Natural killer cell (primary cell): ENCODE data around the gene CMAS. TPM values are rescaled to one million over a fixed set of nuclear protein-coding genes. Genes with fewer than 3 reads are reported as not detected.
"Not testable (repeated sequence)": the region's sequence is repeated elsewhere in the genome, so short reads cannot be mapped to it uniquely, and the experiment has no call there.

Experiments
- ATAC-seq, 3 donors: fragments of 150-1000 bp in 2 of 3; fragments of 200-7000 bp in 1 of 3; cut with Tn5 transposase; 1 replicate in 1 of 3; 2 replicates in 2 of 3; pipeline ENCODE4 v1.10.0; 2021; ENCODE audit warnings: mild to moderate bottlenecking in 2 of 3, moderate library complexity in 2 of 3
- DNase-seq, 2 donors: peaks; one replicate each; pipeline versions ENCODE4 v3.0.0 to v3.0.0-alpha.2; 2013 to 2021; ENCODE audit warnings: mixed read lengths in 1 of 2
- H3K27ac ChIP-seq: one replicate; pipeline ENCODE4 v1.5.1; 2013; ENCODE audit warnings: mild to moderate bottlenecking, low read length
- H3K27me3 ChIP-seq: one replicate; pipeline ENCODE4 v1.6.1; 2013; ENCODE audit warnings: low read length; ENCODE audit not compliant: control insufficient read depth, insufficient read depth
- H3K36me3 ChIP-seq: one replicate; pipeline ENCODE4 v1.6.1; 2013; ENCODE audit warnings: low read length; ENCODE audit not compliant: control insufficient read depth, insufficient read depth
- H3K4me1 ChIP-seq: one replicate; pipeline ENCODE4 v1.6.1; 2013; ENCODE audit warnings: low read length; ENCODE audit not compliant: control insufficient read depth, insufficient read depth
- H3K4me3 ChIP-seq: one replicate; pipeline ENCODE4 v1.5.1; 2013; ENCODE audit warnings: low read length
- H3K9me3 ChIP-seq: one replicate; pipeline ENCODE4 v1.6.1; 2013; ENCODE audit warnings: low read length; ENCODE audit not compliant: control insufficient read depth, insufficient read depth
- H3K27ac Mint-ChIP-seq, 2 donors: one replicate each; pipeline ENCODE4 v1.8.0; 2022; ENCODE audit warnings: mild to moderate bottlenecking in 2 of 2, mixed read lengths in 2 of 2, moderate library complexity in 1 of 2
- H3K27me3 Mint-ChIP-seq, 2 donors: one replicate each; pipeline ENCODE4 v1.8.0; 2022; ENCODE audit warnings: low read depth in 2 of 2, mixed read lengths in 2 of 2
- H3K36me3 Mint-ChIP-seq: one replicate; pipeline ENCODE4 v1.8.0; 2022; ENCODE audit warnings: mixed read lengths
- H3K4me1 Mint-ChIP-seq, 2 donors: one replicate each; pipeline ENCODE4 v1.8.0; 2022; ENCODE audit warnings: mixed read lengths in 2 of 2
- H3K4me3 Mint-ChIP-seq: one replicate; pipeline ENCODE4 v1.8.0; 2022; ENCODE audit warnings: mild to moderate bottlenecking, moderate library complexity, mixed read lengths
- H3K9me3 Mint-ChIP-seq, 2 donors: one replicate each; pipeline ENCODE4 v1.8.0; 2022; ENCODE audit warnings: mixed read lengths in 2 of 2
- WGBS: methylation state at CpG from one replicate; pipeline ENCODE4 v1.1.7; 2013; ENCODE audit warnings: missing lambda C conversion rate; ENCODE audit not compliant: insufficient coverage; 5-methylcytosine and 5-hydroxymethylcytosine counted together
- intact Hi-C: fragments of 100-400 bp; cut with micrococcal nuclease; formaldehyde crosslinking; loops from one replicate; pipeline ENCODE4 v1.14.2; 2022
- total RNA-seq, 4 donors: library from RNA; stranded (reverse); fragments of 120-200 nt in 1 of 4; gene quantifications; one replicate each; pipeline versions ENCODE4 v1.2.3 to v1.2.4, GENCODE V29; 2013 to 2022
- TF ChIP-seq, protein P1 (sequence below): fragments of 200-600 bp; IDR thresholded peaks from one replicate; pipeline ENCODE4 v1.8.0; 2022; ENCODE audit warnings: antibody characterized with exemption

Gene CMAS
- total RNA-seq, 3 donors from 2014 or later (not counting 1 experiment from before 2014, with no cell fraction given) = 10.0 to 19.8 (median 13.7) TPM

DNA sequence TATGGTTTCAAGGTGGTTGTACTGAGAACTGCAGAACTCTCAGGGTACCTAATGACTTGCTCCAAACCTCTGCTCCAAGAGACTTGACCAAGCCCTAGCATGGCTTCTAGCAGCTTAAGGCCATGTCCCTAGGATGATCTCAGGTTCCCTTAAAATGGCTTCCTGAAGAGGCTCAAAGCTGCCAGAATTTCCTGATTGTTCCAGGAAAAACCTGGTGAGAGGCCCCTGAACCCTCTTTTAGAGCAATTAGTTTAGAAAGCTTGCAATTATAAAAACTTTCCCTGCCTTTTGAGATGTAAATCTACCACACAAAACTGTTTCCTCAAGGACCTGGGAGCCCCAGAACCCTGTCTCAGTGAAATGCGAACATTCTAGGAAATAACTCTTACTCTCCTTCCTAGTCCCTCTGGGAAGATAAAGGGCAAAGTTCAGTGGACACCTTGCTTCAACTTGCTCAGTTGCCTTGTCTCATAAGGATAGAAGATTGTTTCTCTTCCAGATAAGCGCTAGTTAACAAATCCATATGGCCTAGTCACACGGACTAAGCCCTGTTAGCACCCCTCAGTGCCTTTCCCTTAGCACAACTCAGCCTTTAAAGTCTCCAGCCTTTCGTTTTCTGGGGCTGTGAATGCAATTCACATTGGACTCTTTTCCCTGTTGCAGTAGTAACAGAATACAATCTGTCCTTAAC lies 2.5 kb downstream of the CMAS start:
- no peak overlapping the region for H3K4me3 Mint-ChIP-seq
- DNase-seq (no peak), ATAC-seq (no peak)
- Histone ChIP-seq H3K27ac (no peak overlapping the region), H3K27me3 (no peaks in the 10 kb centered on the region), H3K4me3 (no peak overlapping the region), H3K9me3 (no peaks in the 10 kb centered on the region), H3K4me1 (peaks cover 2% of the 10 kb centered on the region), H3K36me3 (no peaks in the 10 kb centered on the region)
- H3K9me3 Mint-ChIP-seq = no peaks in the 10 kb centered on the region
- H3K36me3 Mint-ChIP-seq = no peaks in the 10 kb centered on the region
- H3K27me3 Mint-ChIP-seq = no peaks in the 10 kb centered on the region
- H3K4me1 Mint-ChIP-seq = peaks cover 24 to 35% of the 10 kb centered on the region in 2 donors
- 89% methylated on average over 4 of the region's 4 CpGs for WGBS
- TF ChIP-seq, protein P1, sequence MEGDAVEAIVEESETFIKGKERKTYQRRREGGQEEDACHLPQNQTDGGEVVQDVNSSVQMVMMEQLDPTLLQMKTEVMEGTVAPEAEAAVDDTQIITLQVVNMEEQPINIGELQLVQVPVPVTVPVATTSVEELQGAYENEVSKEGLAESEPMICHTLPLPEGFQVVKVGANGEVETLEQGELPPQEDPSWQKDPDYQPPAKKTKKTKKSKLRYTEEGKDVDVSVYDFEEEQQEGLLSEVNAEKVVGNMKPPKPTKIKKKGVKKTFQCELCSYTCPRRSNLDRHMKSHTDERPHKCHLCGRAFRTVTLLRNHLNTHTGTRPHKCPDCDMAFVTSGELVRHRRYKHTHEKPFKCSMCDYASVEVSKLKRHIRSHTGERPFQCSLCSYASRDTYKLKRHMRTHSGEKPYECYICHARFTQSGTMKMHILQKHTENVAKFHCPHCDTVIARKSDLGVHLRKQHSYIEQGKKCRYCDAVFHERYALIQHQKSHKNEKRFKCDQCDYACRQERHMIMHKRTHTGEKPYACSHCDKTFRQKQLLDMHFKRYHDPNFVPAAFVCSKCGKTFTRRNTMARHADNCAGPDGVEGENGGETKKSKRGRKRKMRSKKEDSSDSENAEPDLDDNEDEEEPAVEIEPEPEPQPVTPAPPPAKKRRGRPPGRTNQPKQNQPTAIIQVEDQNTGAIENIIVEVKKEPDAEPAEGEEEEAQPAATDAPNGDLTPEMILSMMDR = no peak
- intact Hi-C loops = no loop called here
- no peak overlapping the region for H3K27ac Mint-ChIP-seq

DNA sequence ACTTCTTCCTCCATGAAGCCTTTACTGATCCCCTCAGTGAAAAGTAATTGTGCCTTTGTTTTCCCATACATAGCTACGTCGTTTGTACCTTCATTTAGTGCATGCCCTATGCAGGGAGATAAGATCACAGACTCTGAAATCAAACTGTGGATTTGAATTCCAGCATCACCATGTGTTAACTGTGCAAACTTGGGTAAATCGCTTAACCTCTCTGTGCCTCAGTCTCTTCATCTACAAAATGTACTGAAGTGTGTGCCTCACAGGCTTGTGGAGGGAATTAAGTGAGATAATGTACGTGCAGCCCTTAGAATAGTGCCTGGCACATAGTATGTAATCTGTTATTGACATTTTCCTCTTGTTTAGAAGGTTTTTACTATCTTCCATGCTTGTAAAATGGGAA lies 4.1 kb downstream of the CMAS start:
- Histone ChIP-seq H3K36me3 (no peaks in the 10 kb centered on the region), H3K27me3 (no peaks in the 10 kb centered on the region), H3K9me3 (no peaks in the 10 kb centered on the region), H3K27ac (no peak overlapping the region), H3K4me3 (no peak overlapping the region), H3K4me1 (peaks cover 2% of the 10 kb centered on the region)
- H3K4me1 Mint-ChIP-seq = peaks cover 24 to 35% of the 10 kb centered on the region in 2 donors
- no peak overlapping the region for H3K4me3 Mint-ChIP-seq
- DNase-seq = no peak
- 96% methylated on average over 4 of the region's 4 CpGs for WGBS
- H3K27me3 Mint-ChIP-seq = no peaks in the 10 kb centered on the region
- no peak for ATAC-seq
- no peaks in the 10 kb centered on the region for H3K36me3 Mint-ChIP-seq
- intact Hi-C loops = no loop called here
- TF ChIP-seq, protein P1 = no peak
- H3K9me3 Mint-ChIP-seq = no peaks in the 10 kb centered on the region
- H3K27ac Mint-ChIP-seq = no peak overlapping the region

DNA sequence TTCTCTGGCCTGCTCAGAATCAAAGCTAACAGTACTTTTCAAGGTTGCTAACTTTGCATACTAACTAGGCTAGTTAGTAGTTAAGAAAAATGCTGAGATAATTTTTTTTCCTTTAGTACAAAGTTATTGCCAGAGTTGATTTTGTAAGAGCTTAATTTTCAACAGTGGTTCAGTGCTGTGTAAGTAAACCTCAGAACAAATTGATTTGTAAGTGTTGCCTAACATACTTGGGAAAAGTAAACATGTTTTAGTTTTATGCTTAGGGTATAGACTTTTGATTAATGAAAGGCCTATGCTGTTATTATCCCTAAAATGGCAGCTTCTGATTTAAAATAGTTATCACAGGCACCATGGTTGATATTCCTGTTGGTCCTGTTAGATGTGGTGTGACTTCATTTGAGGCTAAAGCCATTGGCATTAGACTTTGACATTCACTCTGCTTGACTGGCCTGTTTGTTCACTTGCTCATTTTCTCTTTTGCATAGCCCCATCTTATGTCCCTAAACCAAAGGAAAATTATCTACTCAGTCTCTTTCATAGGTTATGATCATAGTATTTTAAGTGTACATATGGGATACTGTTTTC lies 5.2 kb downstream of the CMAS start:
- DNase-seq = no peak
- Histone ChIP-seq H3K4me3 (no peak overlapping the region), H3K9me3 (no peaks in the 10 kb centered on the region), H3K36me3 (peaks cover 9% of the 10 kb centered on the region), H3K4me1 (no peaks in the 10 kb centered on the region), H3K27ac (no peak overlapping the region), H3K27me3 (no peaks in the 10 kb centered on the region)
- no peaks in the 10 kb centered on the region for H3K36me3 Mint-ChIP-seq
- H3K27ac Mint-ChIP-seq = peak overlapping the region in 1 of 2 donors; percentile 3
- ATAC-seq = no peak
- no peaks in the 10 kb centered on the region for H3K27me3 Mint-ChIP-seq
- intact Hi-C loops = no loop called here
- peaks cover 24 to 35% of the 10 kb centered on the region in 2 donors for H3K4me1 Mint-ChIP-seq
- no peaks in the 10 kb centered on the region for H3K9me3 Mint-ChIP-seq
- TF ChIP-seq, protein P1 = no peak
- H3K4me3 Mint-ChIP-seq = no peak overlapping the region

DNA sequence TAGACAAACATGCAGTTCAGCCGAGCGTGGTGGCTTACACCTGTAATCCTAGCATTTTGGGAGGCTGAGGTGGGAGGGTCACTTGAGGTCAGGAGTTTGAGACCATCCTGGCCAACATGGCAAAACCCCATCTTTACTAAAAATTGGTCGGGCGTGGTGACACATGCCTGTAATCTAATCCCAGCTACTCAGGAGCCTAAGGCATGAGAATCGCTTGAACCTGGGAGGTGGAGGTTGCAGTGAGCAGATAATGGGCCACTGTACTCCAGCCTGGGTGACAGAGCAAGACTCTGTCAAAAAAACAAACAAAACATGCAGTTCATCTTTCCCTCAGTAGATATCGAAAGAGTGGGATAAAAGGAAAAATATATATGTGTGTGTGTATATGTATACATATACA lies 7.0 kb downstream of the CMAS start:
- H3K9me3 Mint-ChIP-seq, H3K4me1 ChIP-seq, H3K27ac Mint-ChIP-seq, H3K27me3 ChIP-seq, H3K4me3 ChIP-seq, H3K36me3 Mint-ChIP-seq, H3K27ac ChIP-seq, H3K27me3 Mint-ChIP-seq, intact Hi-C loops, H3K9me3 ChIP-seq, ATAC-seq, H3K4me3 Mint-ChIP-seq, DNase-seq: not testable (repeated sequence)
- H3K36me3 ChIP-seq = peaks cover 20% of the 10 kb centered on the region
- H3K4me1 Mint-ChIP-seq = peaks cover 10 to 19% of the 10 kb centered on the region in 2 donors
- 93% methylated on average over 5 of the region's 6 CpGs for WGBS
